AG04449 (cell line): ENCODE data around the gene SOX13.

ENCODE experiments used
- CTCF ChIA-PET: fragments of 350-600 bp; formaldehyde crosslinking; extraction: SDS; loops from one replicate; lab custom pipeline; 2021; ENCODE audit warnings: antibody characterized with exemption; lab: Yijun Ruan, JAX
- POLR2A ChIA-PET: fragments of 400-600, 350-600 bp; formaldehyde crosslinking; extraction: SDS; loops from one replicate; lab custom pipeline; 2020; ENCODE audit warnings: antibody characterized with exemption, inconsistent platforms; lab: Yijun Ruan, JAX
- DNase-seq: peaks from one replicate; pipeline ENCODE4 v3.0.0-alpha.2; 2010; ENCODE audit warnings: low read depth, low spot score
- H3K4me3 ChIP-seq: 2 replicates; pipeline ENCODE4 v1.5.1; 2011; ENCODE audit warnings: low read depth, mild to moderate bottlenecking, control low read depth, low read length
- CTCF ChIP-seq: IDR thresholded peaks from one replicate; pipeline ENCODE4 v1.5.1; 2011; ENCODE audit warnings: mild to moderate bottlenecking, moderate library complexity, low read length, control low read depth, inconsistent platforms; ENCODE audit not compliant: insufficient read depth; ENCODE audit errors: missing control alignments

The SOX13 gene

DNA sequence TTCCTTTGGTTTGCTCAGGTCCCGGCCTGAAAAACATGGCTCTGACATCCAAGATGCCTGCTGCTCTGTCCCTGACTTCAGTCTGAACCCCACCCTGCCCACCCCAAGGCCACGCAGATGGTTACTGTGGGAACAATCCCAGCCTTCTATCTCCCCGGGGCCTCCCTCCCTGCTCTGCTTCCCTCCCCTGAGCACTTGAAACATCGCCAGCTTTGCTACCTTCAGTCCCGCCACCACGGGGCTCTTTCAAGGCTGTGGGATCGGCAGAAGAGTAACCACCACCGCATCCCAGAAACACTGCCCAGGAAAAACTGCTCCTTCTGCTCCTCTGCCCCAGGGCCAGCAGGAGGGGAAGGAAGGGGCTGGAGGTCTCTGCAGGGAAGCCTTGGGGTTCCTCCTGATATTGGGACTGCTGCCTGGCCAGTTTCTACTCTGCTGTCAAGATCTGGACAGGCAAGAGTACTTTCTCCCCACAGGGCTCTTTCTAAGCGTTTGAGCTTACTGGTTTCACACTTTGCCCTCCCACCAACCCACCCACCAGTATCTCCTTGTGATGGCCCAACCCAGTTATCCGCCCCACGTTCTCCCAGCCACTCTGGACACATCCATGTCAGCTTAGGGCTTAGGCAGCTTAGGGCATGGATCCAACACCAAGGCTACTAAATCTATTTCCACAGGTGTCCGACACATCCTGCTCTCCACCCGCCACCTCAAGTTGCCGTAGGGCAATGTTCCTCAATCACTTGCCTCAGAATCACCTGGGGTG lies 70.5 kb downstream of the SOX13 start:
- POLR2A ChIA-PET = no interaction called here

DNA sequence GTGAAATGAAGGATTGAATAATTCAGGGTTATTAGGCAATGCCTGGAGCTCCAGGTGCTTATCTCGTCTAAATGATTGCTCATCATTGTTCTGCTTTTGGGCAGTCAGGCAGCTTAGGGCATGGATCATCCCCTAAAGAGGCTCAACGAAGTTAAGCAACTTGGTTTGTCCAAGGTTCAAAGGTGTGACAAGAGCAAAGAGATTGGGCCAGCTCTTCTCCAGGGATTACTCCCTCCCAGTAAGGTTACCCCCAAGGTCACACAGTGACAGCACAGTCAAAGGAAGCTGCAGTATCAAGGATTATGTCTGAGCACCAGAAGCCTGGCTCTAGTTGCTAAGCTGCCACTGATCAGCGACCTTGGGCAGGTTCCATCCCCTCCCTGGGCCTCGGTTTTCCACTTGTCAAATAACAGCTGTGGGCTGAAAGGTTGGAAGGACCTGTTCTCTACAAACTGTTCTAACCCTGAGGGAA lies 72.2 kb downstream of the SOX13 start:
- H3K4me3 ChIP-seq = no peak overlapping the region
- DNase-seq = no peak
- ChIA-PET POLR2A (no interaction called here), CTCF (interaction anchor here (0.6 to 8.9 kb wide), 8 partner anchors 11 to 274 kb away, joined by 3 to 87 read pairs (median 5); partner anchors contain the start of gene GOLT1A)
- no peak for TF ChIP-seq CTCF

More for the DNA sequence above, 70.5 kb downstream of the SOX13 start:
- no peak for DNase-seq
- CTCF ChIA-PET = interaction anchor here (1.4 to 26.8 kb wide), 5 partner anchors 14 to 278 kb away, joined by 4 to 1069 read pairs (median 17); partner anchors contain the start of gene SNRPE
- no peak for TF ChIP-seq CTCF
- no peak overlapping the region for H3K4me3 ChIP-seq

- H3K4me3 ChIP-seq = no peak overlapping the region
- DNase-seq = no peak
- no peak for TF ChIP-seq CTCF
- POLR2A ChIA-PET = no interaction called here
- CTCF ChIA-PET = no interaction called here
These were observed 73.4 kb downstream of the SOX13 start for GRCh38 chr1:204146309-204146708.

DNA sequence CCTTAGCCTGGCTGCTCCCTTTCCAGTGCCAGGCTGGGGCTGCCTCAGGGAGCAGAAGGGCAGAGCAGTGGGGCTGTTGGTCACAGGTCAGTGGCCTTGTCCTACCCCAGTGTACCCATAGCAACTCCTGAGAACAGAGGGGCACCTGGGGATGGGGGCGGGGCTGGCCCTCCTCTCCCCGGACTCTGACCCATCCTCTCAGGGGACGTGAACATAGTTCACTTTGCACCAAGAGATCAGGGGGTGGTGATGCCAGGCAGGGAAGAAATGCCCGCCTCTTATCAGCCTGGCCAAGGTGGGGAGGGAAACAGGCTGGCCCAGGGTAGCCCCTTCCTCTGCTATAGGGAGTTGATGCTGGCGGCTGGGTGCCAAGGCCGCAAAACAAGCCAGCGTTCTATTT lies 74.0 kb downstream of the SOX13 start:
- ChIA-PET POLR2A (no interaction called here), CTCF (no interaction called here)
- no peak for TF ChIP-seq CTCF
- no peak overlapping the region for H3K4me3 ChIP-seq
- DNase-seq = no peak

DNA sequence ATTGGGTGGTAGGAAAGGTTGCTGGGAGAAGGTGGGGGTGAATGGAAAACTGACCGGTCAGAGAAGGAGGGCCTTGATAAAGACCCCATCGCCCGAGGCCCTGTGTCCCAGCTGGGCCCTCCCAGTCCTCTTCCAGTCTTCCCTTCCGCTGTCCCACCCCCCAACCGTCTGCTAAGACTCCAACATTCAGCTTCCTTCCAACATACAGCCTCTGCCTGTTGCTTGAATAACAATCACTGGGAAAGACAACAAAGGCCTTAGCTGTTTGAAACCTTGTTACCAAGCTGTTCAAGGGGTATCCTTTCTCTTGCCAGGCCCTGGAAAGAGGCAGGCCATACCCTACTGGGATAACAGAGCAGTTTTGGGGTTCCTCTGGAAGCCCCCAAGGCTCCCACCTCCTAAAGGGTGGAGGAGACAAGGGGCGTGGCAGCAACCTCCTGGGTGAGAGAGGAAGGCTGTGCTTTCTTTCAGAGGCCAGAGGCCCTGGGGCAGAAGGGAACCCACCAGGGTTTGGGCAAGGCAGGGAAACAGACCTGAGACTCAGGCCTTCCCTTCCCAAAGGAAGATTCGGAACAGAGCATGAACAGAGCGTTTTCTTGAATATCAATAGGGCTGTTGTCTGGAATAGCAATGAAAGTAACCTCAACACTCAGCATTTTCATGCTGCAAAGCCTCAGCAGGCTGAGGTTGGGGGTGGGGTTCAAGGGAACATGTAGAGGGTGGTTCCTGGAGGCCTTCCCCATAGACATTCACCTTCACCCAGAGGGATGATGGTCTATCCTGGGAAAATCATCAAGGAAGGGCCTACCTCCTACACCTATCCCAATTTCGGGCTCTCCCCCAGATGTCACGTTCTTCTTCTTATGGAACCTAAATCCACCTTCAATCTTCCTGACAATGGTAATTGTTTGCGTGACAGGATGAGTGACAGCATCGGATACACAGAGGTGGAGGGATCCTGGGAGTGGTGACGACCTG lies 74.8 kb downstream of the SOX13 start:
- TF ChIP-seq CTCF = no peak
- no peak overlapping the region for H3K4me3 ChIP-seq
- ChIA-PET POLR2A (no interaction called here), CTCF (no interaction called here)
- no peak for DNase-seq
